ENCODE data around the gene OR52E5.

Gene OR52E5

DNA sequence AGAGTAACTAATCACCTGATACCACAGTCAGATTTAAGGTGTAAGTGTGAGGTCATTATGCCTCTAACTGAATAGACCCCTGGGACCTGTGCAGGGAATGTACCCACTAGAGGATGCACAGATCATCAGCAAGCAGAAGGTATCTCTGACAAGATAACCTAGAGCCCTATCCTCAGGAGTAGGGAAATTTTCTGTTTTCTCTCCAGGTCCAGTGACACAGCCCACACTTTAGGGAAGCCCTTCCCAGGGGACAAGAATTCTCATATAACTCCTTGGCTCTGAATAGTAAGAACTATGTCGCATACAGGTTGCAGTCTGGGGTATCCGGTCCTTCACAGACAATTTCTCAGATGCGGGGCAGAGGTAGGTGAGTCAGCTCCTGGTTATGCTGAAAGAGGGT is at the start of gene OR52E5:
Gene OR52E5, plus strand, starts transcription at position 301 of the 400 bp plus-strand sequence. CDS start 7,569 bp downstream, outside the sequence.
- no peak for DNase-seq (ENCODE audit: low read depth)

DNA sequence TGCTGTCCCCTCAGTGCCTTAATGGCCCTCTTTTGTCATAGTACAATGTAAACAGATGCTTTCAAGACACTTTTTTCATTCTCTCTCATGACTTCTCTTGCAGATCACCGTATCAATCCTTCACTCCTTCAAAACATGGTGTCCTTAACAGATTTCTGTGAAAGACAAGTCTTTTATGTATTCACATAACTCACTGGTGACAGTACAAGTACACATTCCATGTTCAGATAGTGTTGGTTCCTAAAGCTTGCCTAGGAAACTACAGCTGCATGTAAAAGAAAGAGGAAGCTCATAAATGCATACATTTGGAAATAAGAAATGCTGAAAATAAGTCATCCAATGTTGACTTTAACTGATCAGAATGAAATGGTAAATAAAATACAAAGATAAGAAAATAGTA is 46.3 kb upstream of the OR52E5 start:
- DNase-seq (ENCODE audit: low read depth), result no peak

DNA sequence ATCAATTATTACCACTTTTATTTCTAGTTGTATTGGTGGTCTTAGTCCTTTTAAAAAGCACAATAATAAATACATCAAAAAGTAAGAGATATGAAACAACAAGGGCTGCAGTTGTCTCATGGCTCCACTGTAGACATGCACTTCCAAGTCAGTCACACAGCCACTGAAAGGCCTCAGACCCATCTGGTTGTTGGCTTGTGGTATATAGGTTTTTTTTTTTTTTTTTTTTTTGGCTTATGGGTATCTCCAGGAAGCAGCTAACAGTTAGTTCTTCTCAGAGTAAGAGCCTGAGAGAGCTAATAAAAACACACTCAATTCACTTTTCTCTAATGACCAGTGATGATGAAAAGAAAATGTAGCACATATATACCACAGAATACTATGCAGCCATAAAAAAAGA is 45.3 kb upstream of the OR52E5 start:
- no peak for DNase-seq (ENCODE audit: low read depth)

DNA sequence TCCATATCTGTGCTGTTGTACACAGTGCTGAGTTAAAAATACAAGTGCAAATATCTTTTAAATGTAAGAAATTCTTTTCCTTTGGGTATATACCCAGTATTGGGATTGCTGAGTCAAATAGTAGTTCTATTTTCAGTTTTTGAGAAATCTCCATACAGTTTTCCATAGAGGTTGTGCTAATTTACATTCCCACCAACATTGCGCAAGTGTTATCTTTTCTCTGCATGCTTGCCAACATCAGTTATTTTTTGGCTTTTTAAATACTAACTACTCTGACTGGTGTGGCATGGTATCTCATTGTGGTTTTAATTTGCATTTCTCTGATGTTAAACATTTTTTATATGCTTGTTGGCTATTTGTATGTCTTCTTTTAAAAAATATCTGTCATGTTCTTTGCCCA is 42.0 kb upstream of the OR52E5 start:
- no peak for DNase-seq (ENCODE audit: low read depth)

DNA sequence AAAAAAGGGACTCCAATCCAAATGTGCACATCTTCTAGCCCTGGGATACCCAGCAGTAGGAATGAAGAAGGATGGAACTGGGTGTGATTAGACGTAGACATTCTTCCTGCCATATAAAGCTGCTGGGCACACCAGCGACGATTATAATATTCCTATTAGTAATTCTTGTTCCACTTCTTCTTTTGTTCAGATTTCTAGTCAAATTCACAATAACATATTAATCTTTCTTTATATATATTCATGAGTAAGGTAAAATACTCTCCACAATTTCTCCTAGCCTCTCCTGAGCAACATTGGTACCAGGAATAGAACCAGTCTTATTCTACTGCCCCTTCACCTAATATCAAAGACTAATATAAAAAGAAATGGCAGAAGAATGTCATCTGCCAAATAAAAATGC is 35.4 kb upstream of the OR52E5 start, which contains the start of gene OR52E8:
Gene OR52E8, minus strand, starts transcription at position 101 of the 400 bp plus-strand sequence. Its CDS starts 0 bp downstream, at position 101.
- DNase-seq (ENCODE audit: low read depth), result no peak

DNA sequence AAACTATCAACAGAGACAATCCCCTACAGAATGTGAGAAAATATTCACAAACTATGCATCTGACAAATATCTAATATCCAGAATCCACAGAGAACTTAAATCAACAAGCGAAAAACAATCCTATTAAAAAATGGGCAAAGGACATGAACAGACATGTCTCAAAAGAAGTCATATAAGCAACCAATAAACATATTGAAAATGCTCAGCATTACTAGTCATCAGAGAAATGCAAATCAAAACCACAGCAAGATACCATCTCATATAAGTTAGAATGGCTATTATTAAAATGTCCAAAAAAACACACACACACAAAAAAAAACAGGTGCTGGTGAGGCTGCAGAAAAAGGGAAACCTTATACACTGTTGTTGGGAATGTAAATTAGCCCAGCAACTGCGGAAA is 27.2 kb upstream of the OR52E5 start:
- DNase-seq (ENCODE audit: low read depth), result no peak

DNA sequence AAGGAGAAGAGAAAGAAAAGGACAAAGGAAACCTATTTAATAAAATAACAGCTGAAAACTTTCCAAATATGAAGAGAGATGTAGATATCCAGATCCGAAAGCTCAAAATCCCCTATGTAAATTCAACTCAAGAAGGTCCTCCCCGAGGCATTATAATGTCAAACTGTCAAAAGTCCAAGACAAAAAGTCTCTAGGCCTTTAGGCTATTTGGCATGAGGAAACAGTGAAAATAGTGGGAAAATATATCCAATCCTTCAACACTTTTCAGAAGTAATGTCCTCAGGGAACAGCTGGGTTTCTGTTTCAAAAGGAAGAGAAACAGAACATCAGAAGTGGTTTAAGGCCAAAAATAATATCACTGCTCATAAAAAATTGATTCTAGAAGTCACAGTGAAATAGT is 14.4 kb upstream of the OR52E5 start:
- DNase-seq (ENCODE audit: low read depth), result no peak

DNA sequence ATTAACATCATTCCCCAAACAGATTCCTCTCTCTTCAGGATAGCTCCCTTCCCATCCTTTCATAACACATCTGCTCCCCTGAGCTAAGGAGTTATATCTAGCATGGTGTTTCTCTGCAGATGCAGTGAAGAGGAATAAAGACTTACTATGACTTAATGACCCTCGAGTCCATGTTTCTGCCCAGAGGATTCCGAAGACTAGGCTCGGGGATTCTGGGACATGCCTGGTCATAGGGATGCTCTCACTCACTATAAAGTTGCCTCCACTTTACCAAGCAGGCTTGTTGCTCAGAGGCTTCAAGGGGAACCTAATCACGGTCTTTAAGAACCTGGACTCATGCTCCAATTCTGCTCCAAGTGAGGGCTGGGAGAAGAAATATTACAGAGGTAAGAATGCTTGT is 12.7 kb upstream of the OR52E5 start, which contains the start of gene OR52E4:
Gene OR52E4, plus strand, starts transcription at position 301 of the 400 bp plus-strand sequence. CDS start 3,664 bp downstream, outside the sequence.
- DNase-seq (ENCODE audit: low read depth), result no peak

DNA sequence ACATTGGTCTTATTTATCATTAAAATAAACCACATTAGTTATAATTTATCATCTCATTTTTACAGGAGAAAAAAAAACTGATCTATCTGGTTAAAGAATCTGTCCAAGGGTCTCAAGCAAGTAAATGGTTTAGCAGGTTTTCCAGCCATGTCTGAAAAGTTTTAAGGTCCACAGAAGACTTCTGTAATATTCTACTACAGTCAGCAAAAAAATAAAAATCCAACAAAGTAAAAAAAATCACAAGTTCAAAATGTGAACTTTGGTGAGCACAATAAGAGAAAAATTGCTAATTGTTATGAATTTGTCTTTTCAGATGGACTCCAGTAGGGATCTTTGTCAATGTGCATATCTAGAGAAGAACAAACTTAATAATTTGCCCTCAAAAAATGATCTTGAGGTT is 11.3 kb upstream of the OR52E5 start:
- DNase-seq (ENCODE audit: low read depth), result no peak

DNA sequence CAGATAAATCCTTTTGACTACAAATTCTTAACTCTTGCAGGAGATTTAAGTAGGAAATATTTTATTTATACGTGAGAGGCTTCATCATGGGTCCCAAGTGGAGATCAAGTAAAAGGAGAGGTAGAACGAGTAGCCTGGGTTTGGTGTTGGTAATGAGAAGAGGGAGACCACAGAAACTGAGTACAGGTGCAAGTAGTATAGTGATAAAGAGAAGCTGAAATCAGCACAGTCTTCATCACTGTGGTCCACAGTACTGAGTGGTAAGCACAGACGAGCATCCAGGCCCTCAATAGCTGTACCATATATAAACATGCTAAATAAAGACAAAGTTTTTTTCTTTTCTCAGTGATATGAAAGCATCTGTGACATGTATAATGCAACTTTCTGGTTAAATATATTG is 5.8 kb upstream of the OR52E5 start:
- DNase-seq (ENCODE audit: low read depth), result no peak

DNA sequence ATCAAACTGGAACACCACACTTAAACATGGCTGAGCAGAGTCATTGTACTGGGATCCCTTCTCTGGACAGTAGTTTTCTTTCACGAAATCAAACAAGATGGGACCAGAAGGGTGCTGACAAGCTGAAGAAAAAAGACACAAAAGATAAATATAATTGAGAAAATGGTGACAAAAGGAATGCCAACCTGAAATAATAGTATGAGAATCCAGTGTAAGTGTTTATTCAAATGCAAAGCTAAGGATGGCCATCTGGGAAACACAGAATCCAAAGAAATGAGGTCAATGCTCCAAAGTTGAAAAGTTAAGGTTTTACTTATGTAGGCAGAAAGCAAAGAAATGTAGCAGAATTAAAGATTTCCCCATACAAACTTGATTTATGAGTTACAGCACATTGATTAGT is 5.3 kb upstream of the OR52E5 start:
- no peak for DNase-seq (ENCODE audit: low read depth)

DNA sequence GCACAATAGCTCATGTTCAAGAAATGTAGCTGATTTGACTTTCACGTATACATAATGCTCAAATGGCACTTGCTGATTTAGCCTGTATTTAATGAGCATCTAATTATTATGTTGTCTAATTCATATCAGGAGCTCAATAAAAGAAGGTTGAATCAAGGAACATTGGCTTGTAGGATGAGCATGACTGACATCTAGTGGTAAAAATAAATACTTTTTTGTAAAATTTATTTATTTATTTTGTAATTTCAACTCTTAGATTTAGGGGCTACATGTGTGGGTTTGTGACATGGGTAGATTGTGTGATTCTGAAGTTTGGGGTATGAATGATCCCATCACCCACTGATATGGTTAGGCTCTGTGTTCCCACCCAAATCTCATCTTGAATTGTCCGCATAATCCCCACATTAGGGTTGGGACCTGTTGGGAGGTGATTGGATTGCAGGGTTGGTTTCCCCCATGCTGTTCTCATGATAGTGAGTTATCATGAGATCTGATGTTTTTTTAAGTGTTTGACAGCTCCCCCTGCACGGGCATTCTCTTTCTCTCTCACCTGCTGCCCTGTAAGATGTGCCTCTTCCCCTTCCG is 1.7 kb upstream of the OR52E5 start:
- no peak for DNase-seq (ENCODE audit: low read depth)

DNA sequence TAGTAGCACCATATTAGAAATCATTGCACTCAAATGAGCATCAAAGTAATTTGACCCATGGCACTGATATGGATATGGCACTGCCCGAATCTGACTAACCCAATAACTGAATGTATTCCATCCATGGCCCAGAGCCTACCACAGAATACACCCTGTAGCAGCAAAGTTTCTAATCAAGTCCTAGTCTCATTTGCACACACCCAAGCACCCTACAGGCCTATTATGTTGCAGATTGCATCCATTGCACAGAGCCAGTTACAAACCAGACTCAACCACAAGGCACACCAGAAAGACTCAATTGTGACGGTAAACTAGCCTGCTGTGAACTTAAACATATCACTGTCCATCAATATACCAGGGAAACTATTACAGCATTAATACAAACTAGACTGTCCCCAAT is 6.5 kb downstream of the OR52E5 start:
- DNase-seq (ENCODE audit: low read depth), result no peak

DNA sequence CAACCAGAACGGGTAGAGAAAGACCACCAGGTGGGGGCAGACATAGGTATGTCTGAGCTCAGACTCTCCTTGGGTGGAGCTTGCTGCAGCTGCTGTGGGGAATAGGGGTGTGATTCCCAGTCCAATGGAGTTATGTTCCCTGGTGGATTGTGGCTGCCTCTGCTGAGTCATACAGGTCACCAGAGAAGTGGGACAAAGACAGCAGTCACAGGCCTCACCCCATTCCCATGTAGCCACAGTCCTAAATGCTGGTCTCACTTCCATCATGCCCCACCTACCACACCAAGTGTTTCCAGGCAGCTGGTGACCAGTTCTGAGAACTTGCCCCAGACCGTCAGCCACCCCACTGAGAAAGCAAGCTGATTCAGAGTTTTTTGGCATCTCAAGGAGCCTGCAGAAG is 17.5 kb downstream of the OR52E5 start:
- no peak for DNase-seq (ENCODE audit: low read depth)

DNA sequence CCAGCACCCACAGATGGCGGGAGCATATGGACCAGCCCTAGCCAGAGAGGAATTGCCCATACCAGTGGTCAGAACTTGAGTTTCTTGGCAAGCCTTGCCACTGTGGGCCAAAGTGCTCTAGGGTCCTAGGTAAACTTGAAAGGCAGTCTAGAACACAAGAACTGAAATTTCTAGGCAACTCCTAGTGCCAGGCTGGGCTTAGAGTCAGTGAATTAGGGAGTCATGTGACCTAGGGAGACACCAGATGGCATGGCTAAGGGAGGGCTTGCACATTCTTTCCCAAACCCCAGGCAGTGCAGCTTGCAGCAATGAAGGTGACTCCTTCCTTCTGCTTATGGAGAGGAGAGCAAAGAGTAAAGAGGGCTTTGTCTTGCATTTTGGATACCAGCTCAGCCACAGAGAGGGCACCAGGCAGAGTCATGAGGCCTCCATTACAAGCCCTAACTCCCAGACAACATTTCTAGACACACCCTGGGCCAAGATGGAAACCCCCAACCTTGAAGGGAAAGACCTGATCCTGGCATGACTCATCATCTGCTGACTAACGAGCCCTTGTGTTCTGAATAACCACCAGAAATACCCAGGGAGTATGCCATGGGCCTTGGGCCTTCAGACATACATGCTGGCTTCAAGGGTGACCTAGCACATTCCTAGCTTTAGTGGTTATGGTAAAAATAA is 29.9 kb downstream of the OR52E5 start:
- DNase-seq (ENCODE audit: low read depth), result no peak

DNA sequence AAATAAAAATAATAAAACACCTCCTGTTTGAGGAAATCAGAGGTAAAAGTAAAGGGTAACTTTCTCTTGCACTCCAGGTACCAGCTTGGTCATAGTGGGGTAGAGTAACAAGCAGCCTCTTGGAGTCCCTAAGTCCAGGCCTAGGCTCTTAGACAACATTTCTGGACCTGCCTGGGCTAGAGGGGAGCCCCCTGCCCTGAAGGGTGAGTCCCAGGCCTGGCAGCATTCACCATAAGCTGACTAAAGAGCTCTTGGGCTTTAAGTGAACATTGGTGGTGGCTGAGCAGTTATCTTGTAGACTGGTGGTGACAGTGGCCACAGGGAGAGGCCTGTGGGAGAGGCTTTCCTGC is 30.4 kb downstream of the OR52E5 start:
- DNase-seq (ENCODE audit: low read depth), result no peak

DNA sequence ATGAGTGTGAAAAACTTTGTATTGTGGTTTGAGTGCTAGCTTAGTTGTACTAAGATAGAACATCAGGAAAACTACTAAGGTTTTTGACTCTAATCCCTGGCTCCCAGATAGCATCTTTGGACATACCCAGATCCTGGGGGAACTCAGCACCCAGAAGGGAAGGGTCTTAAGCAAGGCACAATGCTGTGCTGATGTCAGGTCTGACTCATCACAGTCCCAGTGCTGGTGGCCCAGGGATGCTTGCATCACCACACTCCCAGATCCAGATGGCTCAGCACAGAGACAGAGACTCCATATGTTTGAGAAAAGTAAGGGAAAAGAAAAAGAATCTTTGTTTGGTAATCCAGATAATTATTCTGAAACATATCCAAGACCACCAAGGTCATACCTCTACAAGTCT is 30.8 kb downstream of the OR52E5 start:
- no peak for DNase-seq (ENCODE audit: low read depth)

DNA sequence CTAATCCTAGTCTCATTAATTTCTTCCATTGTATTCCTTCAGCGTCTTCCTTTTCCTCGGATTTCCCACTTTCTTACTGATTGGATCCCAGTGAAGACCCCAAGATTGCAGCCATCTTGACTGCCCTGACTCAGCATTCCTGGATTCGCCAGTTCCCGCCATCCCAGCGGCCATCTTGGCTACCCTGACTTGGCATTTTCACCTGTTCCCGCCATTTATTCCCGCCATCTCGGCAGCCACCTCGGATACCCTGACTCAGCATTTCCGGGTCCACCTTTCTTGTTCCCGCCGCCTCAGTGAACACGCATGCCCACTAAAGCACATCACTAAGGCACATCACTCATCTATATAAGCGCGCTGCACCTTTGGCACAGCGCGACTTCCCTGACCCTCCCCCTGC is 35.3 kb downstream of the OR52E5 start:
- no peak for DNase-seq (ENCODE audit: low read depth)

DNA sequence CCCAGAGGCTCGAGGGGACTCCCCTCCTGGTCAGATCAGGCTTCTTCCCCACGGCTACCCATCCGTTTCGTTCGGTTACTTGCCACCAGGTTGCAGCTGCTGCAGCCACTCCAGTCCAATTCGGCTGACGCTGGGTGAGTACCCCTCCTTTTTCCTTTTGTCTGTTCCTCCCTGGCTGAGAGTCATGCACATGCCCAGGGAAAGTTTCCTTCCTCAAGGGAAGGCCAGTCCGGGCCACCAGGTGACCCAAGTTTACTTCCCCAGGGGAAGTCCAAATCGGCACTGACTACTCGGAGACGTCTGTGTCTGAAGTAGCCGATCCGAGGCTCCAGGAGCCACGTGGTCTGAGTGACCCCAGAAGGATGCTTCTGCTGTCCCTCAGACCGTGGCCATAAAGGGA is 35.8 kb downstream of the OR52E5 start:
- no peak for DNase-seq (ENCODE audit: low read depth)

DNA sequence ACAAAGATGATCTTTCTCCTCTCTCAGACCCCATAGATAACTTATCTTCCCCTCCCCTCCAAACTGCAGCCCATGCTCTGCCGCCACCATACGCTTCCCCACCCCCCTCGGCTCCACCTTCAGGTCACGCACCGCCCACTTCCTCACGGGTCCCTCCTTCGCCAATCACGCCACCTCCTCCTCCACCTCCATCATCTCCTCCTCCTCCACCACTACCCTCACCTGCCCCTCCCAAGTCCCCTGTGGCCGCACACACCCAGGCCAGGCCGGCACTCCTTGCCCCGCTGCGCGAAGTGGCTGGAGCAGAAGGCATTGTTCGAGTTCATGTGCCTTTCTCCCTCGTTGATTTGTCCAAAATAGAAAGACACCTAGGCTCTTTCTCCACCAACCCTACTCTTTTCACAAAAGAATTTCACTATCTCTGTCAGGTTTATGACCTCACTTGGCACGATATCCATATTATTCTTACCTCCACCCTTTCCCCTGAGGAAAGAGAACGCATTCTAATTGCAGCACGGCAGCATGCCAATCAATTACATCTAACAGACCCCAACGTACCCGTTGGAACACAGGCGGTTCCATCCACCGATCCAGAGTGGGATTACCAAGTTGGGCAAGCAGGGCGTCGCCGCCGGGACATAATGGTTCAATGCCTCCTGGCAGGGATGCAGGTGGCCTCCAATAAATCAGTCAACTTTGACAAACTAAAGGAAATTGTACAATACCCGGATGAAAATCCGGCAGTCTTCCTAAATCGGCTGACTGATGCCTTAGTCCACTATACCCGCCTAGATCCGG is 36.8 kb downstream of the OR52E5 start:
- no peak for DNase-seq (ENCODE audit: low read depth)

DNA sequence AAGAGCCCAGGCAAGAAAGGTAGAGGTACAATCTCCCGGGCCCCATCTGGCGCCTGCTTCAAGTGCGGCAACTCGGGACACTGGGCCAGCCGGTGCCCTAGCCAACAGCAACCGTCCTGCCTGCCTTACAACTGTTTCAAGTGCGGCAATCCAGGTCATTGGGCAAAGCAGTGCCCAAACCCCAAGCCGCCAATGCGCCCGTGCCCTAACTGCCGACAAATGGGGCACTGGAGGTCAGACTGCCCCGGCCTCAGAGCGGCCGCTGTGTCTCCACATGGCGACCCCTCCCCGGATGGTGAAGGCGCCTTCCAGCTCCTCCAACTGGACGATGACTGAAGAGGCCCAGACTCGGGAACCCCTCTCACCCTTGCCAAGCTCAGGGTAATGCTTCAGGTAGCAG is 37.6 kb downstream of the OR52E5 start:
- no peak for DNase-seq (ENCODE audit: low read depth)

DNA sequence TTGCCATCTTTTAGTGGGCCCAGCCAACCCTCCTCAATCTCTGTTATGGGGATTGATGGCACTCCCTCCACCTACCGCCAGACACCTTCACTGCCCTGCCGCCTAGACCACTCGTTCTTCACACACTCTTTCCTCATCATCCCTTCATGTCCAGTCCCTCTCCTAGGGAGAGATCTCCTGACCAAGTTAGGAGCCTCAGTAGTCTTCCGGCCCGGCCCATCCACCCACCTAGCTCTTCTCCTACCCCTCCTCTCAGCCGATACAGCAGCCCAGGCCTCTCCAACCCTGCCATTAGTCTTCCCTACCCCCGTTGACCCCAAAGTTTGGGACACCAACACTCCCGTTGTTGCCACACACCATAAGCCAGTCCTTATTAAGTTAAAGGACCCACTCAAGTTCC is 38.1 kb downstream of the OR52E5 start:
- DNase-seq (ENCODE audit: low read depth), result no peak

DNA sequence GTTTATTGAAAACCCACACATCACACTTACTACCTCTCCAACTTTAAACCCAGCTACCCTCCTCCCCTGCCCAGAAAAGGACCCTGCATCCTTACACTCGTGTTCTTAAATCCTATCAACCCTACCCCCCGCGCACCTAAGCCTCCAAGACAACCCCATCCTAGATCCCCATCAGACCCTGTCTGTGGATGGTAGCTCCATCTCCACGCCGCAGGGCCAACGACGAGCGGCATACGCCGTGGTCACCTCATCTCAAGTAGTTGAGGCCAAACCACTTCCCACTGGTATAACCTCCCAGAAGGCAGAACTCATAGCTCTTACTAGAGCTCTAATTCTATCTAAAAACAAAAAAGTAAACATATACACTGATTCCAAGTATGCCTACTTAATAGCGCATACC is 39.7 kb downstream of the OR52E5 start:
- no peak for DNase-seq (ENCODE audit: low read depth)
